SK-N-SH (cell line): ENCODE measurements around the gene LRRC45. TPM values are rescaled to one million over a fixed set of nuclear protein-coding genes. Genes with fewer than 3 reads are reported as not detected.

Source experiments
- CTCF ChIA-PET: fragments of 300-600, 350-600 bp; formaldehyde crosslinking; extraction: SDS; loops from one replicate; lab custom pipeline; 2021; lab: Yijun Ruan, JAX
- POLR2A ChIA-PET: fragments of 350-600 bp; sonication (Branson Sonifier 250); formaldehyde crosslinking; extraction: SDS; loops from one replicate; lab custom pipeline; 2020; ENCODE audit warnings: antibody characterized with exemption, inconsistent platforms; lab: Yijun Ruan, JAX
- DNase-seq: peaks from one replicate; pipeline ENCODE4 v3.0.0; 2012
- H2AFZ ChIP-seq: fragments of 200-600 bp; sonication (generic); 2 replicates; pipeline ENCODE4 v1.8.1; 2016; ENCODE audit warnings: antibody characterized with exemption, mild to moderate bottlenecking, low read depth
- H3F3A ChIP-seq: fragments of 200-600 bp; sonication (generic); replicated peaks from 2 replicates; pipeline ENCODE3; 2016; ENCODE audit warnings: antibody characterized with exemption, mild to moderate bottlenecking; ENCODE audit not compliant: insufficient read depth
- H3K27ac ChIP-seq, 2 experiments: fragments of 200-500 bp in 1 of 2; fragments of 200-600 bp in 1 of 2; sonication (Bioruptor generic) in 1 of 2; sonication (generic), shearing (Covaris generic) in 1 of 2; 2 replicates each; pipeline versions ENCODE4 v1.5.1 to v1.6.1; 2014 to 2016; ENCODE audit warnings: low read depth in 2 of 2, inconsistent platforms in 1 of 2, low read length in 1 of 2, mild to moderate bottlenecking in 1 of 2, mixed read lengths in 1 of 2
- H3K27me3 ChIP-seq: fragments of 200-600 bp; sonication (generic), shearing (Covaris generic); 2 replicates; pipeline ENCODE4 v1.6.1; 2016; ENCODE audit warnings: mixed run types; ENCODE audit not compliant: insufficient read depth
- H3K36me3 ChIP-seq, 2 experiments: fragments of 200-500 bp in 1 of 2; fragments of 200-600 bp in 1 of 2; sonication (Bioruptor generic) in 1 of 2; sonication (generic) in 1 of 2; replicated peaks in 1 of 2; 2 replicates each; pipeline versions ENCODE3 to v1.5.1; 2014 to 2016; ENCODE audit warnings: low read length in 1 of 2, mild to moderate bottlenecking in 1 of 2; ENCODE audit not compliant: insufficient read depth in 2 of 2, control insufficient read depth in 1 of 2
- H3K4me1 ChIP-seq, 2 experiments: fragments of 200-500 bp in 1 of 2; fragments of 200-600 bp in 1 of 2; sonication (Bioruptor generic) in 1 of 2; sonication (generic), shearing (Covaris generic) in 1 of 2; 2 replicates each; pipeline versions ENCODE4 v1.5.1 to v1.6.1; 2014 to 2016; ENCODE audit warnings: low read depth in 1 of 2, low read length in 1 of 2, mixed run types in 1 of 2; ENCODE audit not compliant: insufficient read depth in 2 of 2, control insufficient read depth in 1 of 2
- H3K4me2 ChIP-seq: fragments of 200-600 bp; sonication (generic), shearing (Covaris generic); 2 replicates; pipeline ENCODE4 v1.6.1; 2017; ENCODE audit warnings: mixed run types
- H3K4me3 ChIP-seq, 2 experiments: fragments of 200-500 bp in 1 of 2; fragments of 200-600 bp in 1 of 2; sonication (Bioruptor generic) in 1 of 2; sonication (generic), shearing (Covaris generic) in 1 of 2; 2 replicates each; pipeline versions ENCODE4 v1.5.1 to v1.8.1; 2014 to 2016; ENCODE audit warnings: low read depth in 2 of 2, inconsistent platforms in 1 of 2, low read length in 1 of 2, mild to moderate bottlenecking in 1 of 2, mixed read lengths in 1 of 2, moderate library complexity in 1 of 2
- H3K79me2 ChIP-seq: fragments of 200-600 bp; sonication (generic); 2 replicates; pipeline ENCODE4 v1.8.1; 2017; ENCODE audit warnings: mild to moderate bottlenecking; ENCODE audit not compliant: insufficient read depth
- H3K9ac ChIP-seq: fragments of 200-600 bp; sonication (generic); 2 replicates; pipeline ENCODE4 v1.6.1; 2017; ENCODE audit warnings: mixed run types
- H3K9me2 ChIP-seq: fragments of 200-600 bp; sonication (generic); 2 replicates; pipeline ENCODE4 v1.6.1; 2017; ENCODE audit warnings: mixed run types
- H3K9me3 ChIP-seq: fragments of 200-600 bp; sonication (generic); 2 replicates; pipeline ENCODE4 v1.6.1; 2017; ENCODE audit warnings: mixed run types, mild to moderate bottlenecking, moderate library complexity
- H4K20me1 ChIP-seq: fragments of 200-600 bp; sonication (generic); 2 replicates; pipeline ENCODE4 v1.6.1; 2017; ENCODE audit warnings: mild to moderate bottlenecking, mixed run types; ENCODE audit not compliant: insufficient read depth
- CTCF ChIP-seq: fragments of 200-600 bp; sonication (generic); IDR thresholded peaks from 2 replicates; pipeline ENCODE4 v1.6.1; 2017; ENCODE audit warnings: antibody characterized with exemption, mild to moderate bottlenecking, moderate library complexity
- ELF1 ChIP-seq: IDR thresholded peaks from 2 replicates; pipeline ENCODE4 v1.4.0; 2012
- JUND ChIP-seq: IDR thresholded peaks from 2 replicates; pipeline ENCODE4 v1.4.0; 2012
- MXI1 ChIP-seq: IDR thresholded peaks from 2 replicates; pipeline ENCODE4 v1.6.1; 2012; ENCODE audit warnings: mild to moderate bottlenecking, low read depth, low read length, improper control_type of control experiment
- TCF12 ChIP-seq: IDR thresholded peaks from 2 replicates; pipeline ENCODE4 v1.4.0; 2012
- YY1 ChIP-seq: IDR thresholded peaks from 2 replicates; pipeline ENCODE4 v1.4.0; 2012; ENCODE audit warnings: low read depth, mild to moderate bottlenecking
- WGBS: methylation state at CpG from one replicate; pipeline ENCODE4 v1.1.6; 2017; ENCODE audit warnings: low lambda C conversion rate; 5-methylcytosine and 5-hydroxymethylcytosine counted together
- polyA plus RNA-seq, 3 experiments: library from polyadenylated mRNA; depleted of rRNA; stranded (reverse); fragments of >200 nt; gene quantifications; 2 replicates each; pipeline ENCODE4 v1.2.3, GENCODE V29; 2012
- TF ChIP-seq, protein P1 (sequence below): IDR thresholded peaks from 2 replicates; pipeline ENCODE4 v1.6.1; 2012; ENCODE audit warnings: mild to moderate bottlenecking, low read depth, low read length, moderate library complexity

LRRC45 gene
- polyA plus RNA-seq, 1 of the 3 experiments (the other 2 are of a cell fraction), result 31.5 TPM

DNA sequence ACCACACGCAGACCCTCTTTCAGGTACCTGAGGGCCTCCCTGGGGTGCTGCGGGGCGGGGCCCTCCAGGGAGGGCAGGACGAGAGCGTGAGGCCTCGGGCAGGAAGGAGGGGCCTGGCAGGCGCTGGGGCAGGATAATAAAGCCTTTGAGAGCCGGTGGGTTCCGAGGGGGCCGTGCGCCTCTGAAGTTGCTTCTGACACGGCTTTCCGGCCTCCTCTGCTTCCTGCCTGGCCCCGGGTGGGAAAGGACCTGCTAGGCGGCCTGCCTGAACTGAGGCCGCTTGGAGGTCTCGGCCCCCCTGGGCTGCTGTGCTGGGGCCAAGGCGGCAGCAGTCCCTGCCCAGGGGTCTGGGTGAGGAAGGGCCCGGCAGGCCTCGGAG is 10.9 kb upstream of the LRRC45 start:
- no peaks in the 10 kb centered on the region; the same call in 1 of the 2 replicates for H3K79me2 ChIP-seq

GRCh38 chr17:82012640-82013295 is 10.3 kb upstream of the LRRC45 start:
- CTCF ChIA-PET, result interaction anchor here (0.6 to 35.7 kb wide), 11 partner anchors 9 to 143 kb away, joined by 3 to 1216 read pairs (median 6); partner anchors contain the start of genes CENPX, DCXR, LRRC45 and MAFG
- Histone ChIP-seq H3K4me1 (peaks cover 0 to 29% of the 10 kb centered on the region in 2 experiments; a peak in 1 of 4 replicates), H3K4me3 (no peak overlapping the region), H3K79me2 (no peaks in the 10 kb centered on the region), H3K27ac (peak overlapping the region in 1 of 2 experiments; percentile 82; a peak in 2 of 4 replicates), H3K9me2 (no peaks in the 10 kb centered on the region), H3F3A (peaks cover 3% of the 10 kb centered on the region), H2AFZ (no peak overlapping the region), H3K36me3 (peaks cover 0 to 6% of the 10 kb centered on the region in 2 experiments), H3K9me3 (no peaks in the 10 kb centered on the region), H3K27me3 (no peaks in the 10 kb centered on the region), H3K4me2 (no peak overlapping the region), H3K9ac (no peak overlapping the region), H4K20me1 (no peaks in the 10 kb centered on the region)
- 78% methylated on average over 12 of the region's 19 CpGs for WGBS
- no peak for TF ChIP-seq MXI1
- no peak for TF ChIP-seq JUND
- no peak for TF ChIP-seq YY1
- TF ChIP-seq, protein P1, sequence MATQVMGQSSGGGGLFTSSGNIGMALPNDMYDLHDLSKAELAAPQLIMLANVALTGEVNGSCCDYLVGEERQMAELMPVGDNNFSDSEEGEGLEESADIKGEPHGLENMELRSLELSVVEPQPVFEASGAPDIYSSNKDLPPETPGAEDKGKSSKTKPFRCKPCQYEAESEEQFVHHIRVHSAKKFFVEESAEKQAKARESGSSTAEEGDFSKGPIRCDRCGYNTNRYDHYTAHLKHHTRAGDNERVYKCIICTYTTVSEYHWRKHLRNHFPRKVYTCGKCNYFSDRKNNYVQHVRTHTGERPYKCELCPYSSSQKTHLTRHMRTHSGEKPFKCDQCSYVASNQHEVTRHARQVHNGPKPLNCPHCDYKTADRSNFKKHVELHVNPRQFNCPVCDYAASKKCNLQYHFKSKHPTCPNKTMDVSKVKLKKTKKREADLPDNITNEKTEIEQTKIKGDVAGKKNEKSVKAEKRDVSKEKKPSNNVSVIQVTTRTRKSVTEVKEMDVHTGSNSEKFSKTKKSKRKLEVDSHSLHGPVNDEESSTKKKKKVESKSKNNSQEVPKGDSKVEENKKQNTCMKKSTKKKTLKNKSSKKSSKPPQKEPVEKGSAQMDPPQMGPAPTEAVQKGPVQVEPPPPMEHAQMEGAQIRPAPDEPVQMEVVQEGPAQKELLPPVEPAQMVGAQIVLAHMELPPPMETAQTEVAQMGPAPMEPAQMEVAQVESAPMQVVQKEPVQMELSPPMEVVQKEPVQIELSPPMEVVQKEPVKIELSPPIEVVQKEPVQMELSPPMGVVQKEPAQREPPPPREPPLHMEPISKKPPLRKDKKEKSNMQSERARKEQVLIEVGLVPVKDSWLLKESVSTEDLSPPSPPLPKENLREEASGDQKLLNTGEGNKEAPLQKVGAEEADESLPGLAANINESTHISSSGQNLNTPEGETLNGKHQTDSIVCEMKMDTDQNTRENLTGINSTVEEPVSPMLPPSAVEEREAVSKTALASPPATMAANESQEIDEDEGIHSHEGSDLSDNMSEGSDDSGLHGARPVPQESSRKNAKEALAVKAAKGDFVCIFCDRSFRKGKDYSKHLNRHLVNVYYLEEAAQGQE, result no peak
- TF ChIP-seq CTCF, result no peak
- peak; percentile 88 for DNase-seq
- POLR2A ChIA-PET, result interaction anchor here (0.6 to 1.0 kb wide), 4 partner anchors 34 to 85 kb away, joined by 3 to 4 read pairs (median 3); partner anchors contain the start of gene FASN

More for the DNA sequence above, 10.9 kb upstream of the LRRC45 start:
- Histone ChIP-seq H3K4me1 (peaks cover 0 to 29% of the 10 kb centered on the region in 2 experiments; a peak in 2 of 4 replicates), H3K27me3 (no peaks in the 10 kb centered on the region), H3K4me3 (no peak overlapping the region), H3K4me2 (no peak overlapping the region), H2AFZ (no peak overlapping the region), H3K9me3 (no peaks in the 10 kb centered on the region), H3K36me3 (peaks cover 0 to 3% of the 10 kb centered on the region in 2 experiments), H4K20me1 (no peaks in the 10 kb centered on the region), H3K9me2 (no peaks in the 10 kb centered on the region), H3K27ac (no peak overlapping the region; a peak in 1 of 4 replicates), H3F3A (no peaks in the 10 kb centered on the region), H3K9ac (no peak overlapping the region)
- ChIA-PET POLR2A (interaction anchor here (0.8 to 1.0 kb wide), 2 partner anchors 45 to 52 kb away, joined by 3 read pairs; no protein-coding TSS in a partner anchor), CTCF (interaction anchor here (1.2 to 35.7 kb wide), 6 partner anchors 9 to 84 kb away, joined by 4 to 1216 read pairs (median 14); partner anchors contain the start of genes CENPX, LRRC45, MAFG and NOTUM)
- DNase-seq, result no peak
- WGBS, result 95% methylated on average over 12 of the region's 20 CpGs
- no peak for TF ChIP-seq ELF1
- no peak for TF ChIP-seq TCF12
